SK-N-MC (cell line): ENCODE results near the gene GFRA1.

ENCODE experiments used
- EZH2 ChIP-seq: fragments of 200-600 bp; sonication (generic); IDR thresholded peaks from one replicate; pipeline ENCODE4 v1.6.1; 2017; ENCODE audit warnings: antibody characterized with exemption
- FOXP2 ChIP-seq: optimal IDR thresholded peaks from 2 replicates; pipeline ENCODE3; 2011; ENCODE audit warnings: mild to moderate bottlenecking, moderate library complexity; ENCODE audit not compliant: insufficient read depth; ENCODE audit errors: extremely low read length, control extremely low read depth
- POLR2AphosphoS5 ChIP-seq: IDR thresholded peaks from 2 replicates; pipeline ENCODE4 v1.6.1; 2012; ENCODE audit warnings: mild to moderate bottlenecking, low read depth, low read length, borderline replicate concordance

- TF ChIP-seq EZH2 (no peak), POLR2AphosphoS5 (no peak), FOXP2 (no peak)
These were observed 189.7 kb downstream of the GFRA1 start for GRCh38 chr10:116083226-116083762.
